ENCODE data around the gene TTLL10.

The TTLL10 gene

DNA sequence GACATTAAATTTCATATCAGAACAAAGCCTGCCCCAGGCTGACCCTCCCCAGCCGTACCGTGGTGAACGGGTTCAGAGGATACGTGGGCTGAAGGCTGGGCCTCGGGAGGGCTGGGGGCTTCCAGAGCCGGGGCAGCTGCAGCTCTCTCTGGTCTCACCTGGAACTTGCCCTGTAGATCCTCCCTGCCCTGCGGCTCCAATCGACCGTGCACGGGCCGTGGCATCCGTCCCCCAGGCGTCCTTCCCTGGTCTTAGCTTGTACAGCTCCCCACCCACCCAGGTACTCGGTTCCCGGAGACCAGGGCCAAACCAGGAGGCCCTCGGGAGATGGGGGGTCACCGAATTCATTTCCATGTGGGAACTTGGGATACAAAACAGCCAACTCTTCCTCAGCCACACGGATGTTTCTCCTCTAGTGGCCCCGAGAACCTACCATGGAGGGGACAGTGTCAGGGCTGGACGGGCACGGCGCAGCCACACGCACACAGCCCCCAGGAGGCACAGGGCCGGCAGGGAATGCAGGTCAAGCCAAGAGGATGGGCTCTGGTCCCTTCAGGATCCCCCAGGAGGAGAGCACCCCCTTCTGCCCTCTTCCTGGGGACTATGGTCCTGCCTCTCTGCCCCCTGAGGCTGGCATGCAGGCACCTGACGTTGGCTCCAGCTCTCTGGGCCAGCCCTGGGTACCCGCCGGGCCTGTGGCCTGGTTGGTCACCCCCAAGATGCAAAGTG lies 61.5 kb downstream of the TTLL10 start:
- peaks cover 21% of the 10 kb centered on the region for H3K4me1 Mint-ChIP-seq
- peak overlapping the region; percentile 44 for H3K4me3 Mint-ChIP-seq
- peaks cover 7% of the 10 kb centered on the region for H3K36me3 Mint-ChIP-seq
- no peaks in the 10 kb centered on the region for H3K27me3 Mint-ChIP-seq
- no peaks in the 10 kb centered on the region for H3K9me3 Mint-ChIP-seq
- peak overlapping the region; percentile 35 for H3K27ac Mint-ChIP-seq

DNA sequence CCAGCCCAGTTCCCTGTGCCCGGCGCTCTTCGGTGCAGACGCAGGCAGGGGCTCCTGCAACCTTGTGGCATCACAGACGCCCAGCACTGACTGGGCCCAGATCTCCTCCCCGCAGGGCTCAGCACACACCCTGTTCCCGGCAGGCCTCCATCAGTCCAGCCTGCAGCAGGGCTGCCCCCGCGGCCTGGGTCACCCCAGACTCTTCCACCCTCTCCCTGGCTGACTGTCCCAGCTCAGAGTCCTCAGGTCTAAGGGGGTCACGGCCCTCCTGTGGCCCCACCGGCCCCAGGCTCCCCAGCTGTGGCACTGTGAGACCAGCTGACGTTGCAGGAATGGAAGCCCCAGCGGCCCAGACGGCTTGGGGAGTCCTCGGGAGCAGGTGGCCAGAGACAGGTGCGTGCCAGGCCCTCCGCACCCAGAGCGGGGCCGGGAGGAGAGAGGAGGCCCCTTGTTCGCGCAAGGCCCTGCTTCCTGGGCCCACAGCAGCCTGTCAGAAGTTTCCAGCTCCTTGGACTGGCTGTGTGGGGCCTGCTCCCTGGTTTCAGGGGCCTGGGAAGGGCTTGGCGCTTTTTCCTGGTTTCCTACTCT lies 62.6 kb downstream of the TTLL10 start:
- Mint-ChIP-seq H3K9me3 (no peaks in the 10 kb centered on the region), H3K27me3 (no peaks in the 10 kb centered on the region), H3K36me3 (peaks cover 5% of the 10 kb centered on the region), H3K4me1 (peaks cover 16% of the 10 kb centered on the region), H3K27ac (no peak overlapping the region), H3K4me3 (no peak overlapping the region)

DNA sequence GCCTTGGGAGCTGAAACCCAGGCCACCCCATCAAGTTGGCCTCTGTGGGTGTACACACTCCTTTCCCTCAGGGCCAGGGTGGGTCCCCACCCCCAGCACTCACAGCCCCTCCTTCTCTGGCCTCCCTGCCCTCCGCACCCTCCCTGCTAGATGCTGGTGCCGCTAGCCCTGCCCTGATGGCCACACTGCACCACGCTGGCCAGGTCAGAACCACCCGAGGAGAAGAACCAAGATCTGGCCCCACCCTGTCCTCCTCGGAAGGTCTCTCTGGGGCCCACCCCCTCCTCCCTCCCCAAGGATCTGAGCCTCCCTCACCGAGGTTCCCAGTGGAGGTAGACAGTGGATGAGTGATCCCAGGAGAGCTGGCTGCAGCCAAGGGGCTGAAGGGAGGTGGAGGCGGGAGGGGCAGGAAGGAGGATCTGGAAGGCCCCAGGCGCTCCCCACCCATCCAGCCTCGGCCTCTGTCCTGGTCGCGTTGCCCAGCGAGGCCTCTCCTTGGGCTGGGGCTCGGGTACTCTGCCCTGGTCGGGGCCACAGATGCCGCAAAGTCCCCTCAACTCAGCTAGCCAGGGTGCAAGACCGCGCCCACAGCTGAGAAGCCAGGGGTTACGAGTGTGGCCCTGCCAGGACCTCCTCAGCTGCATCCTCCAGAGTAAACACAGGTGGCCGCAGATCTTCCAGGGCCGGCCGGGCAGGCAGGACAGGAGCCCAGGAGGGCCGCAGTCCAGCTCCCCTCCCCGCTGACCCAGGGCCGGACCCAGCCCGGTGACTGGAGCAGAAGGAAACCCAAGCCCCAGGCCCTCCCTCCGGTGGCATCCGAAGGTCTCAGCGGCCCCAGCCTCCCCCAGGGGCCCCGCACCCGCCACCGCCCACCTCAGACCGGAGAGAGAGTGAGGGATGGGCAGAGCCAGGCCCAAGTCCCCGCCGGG lies 63.5 kb downstream of the TTLL10 start:
- no peaks in the 10 kb centered on the region for H3K9me3 Mint-ChIP-seq
- H3K27me3 Mint-ChIP-seq: no peaks in the 10 kb centered on the region
- peaks cover 5% of the 10 kb centered on the region for H3K36me3 Mint-ChIP-seq
- H3K27ac Mint-ChIP-seq: no peak overlapping the region
- peaks cover 16% of the 10 kb centered on the region for H3K4me1 Mint-ChIP-seq
- no peak overlapping the region for H3K4me3 Mint-ChIP-seq

DNA sequence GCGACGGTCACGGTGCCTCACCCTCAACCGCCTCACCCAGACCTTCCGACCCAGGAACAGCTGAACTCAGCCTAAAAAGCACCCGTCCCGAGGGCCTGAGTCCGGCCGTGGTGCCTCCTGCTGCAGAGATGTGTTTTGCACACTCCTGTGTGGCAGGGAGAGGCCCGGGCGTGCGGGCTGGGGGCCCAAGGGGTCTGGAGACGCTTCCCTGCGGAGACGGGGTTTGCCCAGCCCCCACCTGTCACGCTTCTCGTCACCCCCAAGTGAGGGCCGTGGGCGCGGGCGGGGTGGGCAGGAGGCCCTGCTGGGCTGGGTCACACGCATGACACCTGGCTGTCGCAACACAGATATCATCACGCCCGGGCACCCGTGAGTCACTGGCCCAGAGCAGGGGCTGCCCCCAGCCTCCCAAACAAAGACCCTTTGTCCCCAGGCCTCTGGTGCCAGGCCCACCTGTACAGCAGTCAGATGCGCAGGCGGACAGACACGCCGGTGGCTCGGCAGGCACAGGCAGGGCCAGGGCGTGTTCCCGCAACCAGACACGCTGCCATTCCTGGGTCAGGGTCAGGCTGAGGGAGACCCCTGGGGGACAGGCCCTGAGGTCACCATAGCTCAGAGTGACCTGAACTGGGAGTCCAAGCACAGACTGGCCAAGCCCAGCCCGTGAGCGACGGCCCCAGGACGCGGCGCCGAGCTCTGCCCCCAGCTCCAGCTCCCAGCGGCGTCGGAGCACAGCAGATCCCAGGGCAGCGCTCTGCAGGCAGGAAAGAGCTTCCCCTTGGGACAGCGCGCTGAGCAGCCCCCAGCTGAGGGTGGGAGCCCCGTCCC lies 64.4 kb downstream of the TTLL10 start:
- Mint-ChIP-seq H3K27me3 (no peaks in the 10 kb centered on the region), H3K9me3 (no peaks in the 10 kb centered on the region), H3K4me3 (no peak overlapping the region), H3K36me3 (peaks cover 5% of the 10 kb centered on the region), H3K27ac (no peak overlapping the region), H3K4me1 (peaks cover 16% of the 10 kb centered on the region)

DNA sequence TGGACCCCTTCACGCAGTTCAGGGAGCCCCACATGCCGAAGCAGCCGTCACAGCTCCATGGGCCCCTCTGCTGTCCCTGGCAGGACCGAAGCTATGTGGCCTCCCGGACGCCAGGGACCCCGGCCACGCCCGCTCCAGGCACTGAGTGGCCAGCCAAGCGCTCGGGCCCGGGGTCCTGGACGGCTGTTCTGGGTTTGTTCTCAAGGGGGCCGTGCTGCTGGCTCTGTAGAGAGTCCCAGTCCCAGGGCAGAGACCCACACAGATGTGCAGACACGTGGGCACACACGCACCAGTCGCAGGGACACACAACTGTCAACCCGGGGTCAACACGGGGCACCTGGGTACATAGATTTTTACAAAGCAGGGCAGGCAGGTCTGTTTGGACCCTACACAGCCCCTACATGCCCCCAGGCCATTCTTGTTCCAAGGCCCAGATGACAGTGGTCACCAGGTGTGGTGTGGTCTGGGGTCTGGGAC lies 65.1 kb downstream of the TTLL10 start:
- Mint-ChIP-seq H3K4me3 (no peak overlapping the region), H3K36me3 (peaks cover 2% of the 10 kb centered on the region), H3K27me3 (no peaks in the 10 kb centered on the region), H3K27ac (no peak overlapping the region), H3K4me1 (peaks cover 10% of the 10 kb centered on the region), H3K9me3 (no peaks in the 10 kb centered on the region)

DNA sequence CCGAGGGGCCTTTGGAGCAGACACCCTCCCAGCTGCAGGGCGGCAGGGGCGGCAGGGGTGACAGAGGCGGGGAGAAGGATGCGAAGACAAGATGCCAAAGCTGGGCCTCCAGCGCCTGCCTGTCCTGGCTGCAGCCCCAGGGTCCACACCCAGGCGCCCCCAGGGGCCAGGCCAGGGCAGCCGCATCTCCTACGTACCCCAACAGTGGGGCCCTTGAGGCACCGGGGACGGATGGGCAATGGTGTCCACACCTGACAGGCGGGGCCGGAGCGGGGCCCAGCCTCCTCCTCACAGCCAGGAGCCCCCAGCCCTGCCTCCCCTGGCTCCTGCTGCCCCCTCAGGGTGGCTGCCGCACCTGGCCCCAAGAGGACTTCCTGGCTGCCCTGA lies 65.5 kb downstream of the TTLL10 start:
- H3K27me3 Mint-ChIP-seq: no peaks in the 10 kb centered on the region

DNA sequence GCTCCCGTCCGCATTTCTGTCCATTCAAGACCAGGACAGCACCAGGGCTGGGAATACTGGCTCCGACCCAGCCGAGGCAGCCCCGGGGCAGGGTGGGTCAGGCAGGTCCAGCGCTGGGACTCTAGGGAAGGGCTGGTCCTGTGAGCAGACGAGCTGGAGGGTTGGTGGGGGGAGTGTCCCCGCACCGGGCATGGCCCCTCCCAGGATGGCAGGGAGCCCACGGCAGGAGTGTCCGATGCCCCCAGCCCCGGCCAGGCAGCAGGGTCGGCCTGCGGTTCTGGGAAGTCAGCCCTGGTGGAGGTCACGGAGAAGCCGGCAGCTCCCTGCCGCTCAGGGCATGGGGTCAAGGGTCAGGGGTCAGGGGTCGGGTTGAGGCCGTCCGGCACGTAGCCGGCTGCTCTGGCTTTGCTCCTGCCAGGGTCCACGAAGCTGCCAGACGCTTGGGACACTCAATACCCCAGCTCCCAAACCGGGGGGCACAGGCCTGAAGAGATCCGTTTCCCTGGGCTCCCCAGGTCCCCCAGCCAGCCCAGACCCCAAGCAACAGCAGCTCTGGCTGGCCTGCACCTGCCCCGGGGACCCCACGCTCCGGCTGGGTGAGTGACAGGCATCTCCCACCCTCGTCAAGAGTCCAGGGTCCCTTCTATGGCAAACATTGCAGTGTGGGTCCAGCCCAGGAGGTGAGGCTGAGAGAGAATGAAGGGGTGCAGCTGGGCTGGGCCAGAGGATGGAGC lies 66.1 kb downstream of the TTLL10 start:
- Mint-ChIP-seq H3K9me3 (no peaks in the 10 kb centered on the region), H3K27me3 (no peaks in the 10 kb centered on the region), H3K36me3 (no peaks in the 10 kb centered on the region), H3K27ac (no peak overlapping the region), H3K4me1 (peaks cover under 1% of the 10 kb centered on the region), H3K4me3 (no peak overlapping the region)

More for the DNA sequence above, 65.5 kb downstream of the TTLL10 start:
- Mint-ChIP-seq H3K9me3 (no peaks in the 10 kb centered on the region), H3K4me1 (peaks cover 6% of the 10 kb centered on the region), H3K36me3 (no peaks in the 10 kb centered on the region), H3K4me3 (no peak overlapping the region), H3K27ac (no peak overlapping the region)

DNA sequence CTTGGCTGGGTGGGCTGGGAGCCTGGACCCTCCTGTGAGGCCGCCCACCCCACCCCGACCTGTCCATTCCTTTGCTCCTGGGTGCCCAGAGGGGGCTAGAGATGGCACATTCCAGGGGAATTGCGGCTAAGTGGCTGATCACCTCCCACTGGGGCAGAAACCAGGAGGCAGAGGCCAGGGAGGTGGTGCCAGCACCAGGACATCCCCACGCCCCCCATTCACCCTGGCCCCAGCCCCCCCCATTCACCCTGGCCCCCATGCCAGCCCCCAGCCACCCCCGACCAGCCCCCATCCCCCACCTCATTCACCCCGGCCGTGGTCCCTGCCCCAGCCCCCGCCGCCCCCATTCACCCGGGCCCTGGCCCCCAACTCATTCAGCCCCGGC lies 66.7 kb downstream of the TTLL10 start:
- no peaks in the 10 kb centered on the region for H3K36me3 Mint-ChIP-seq
- no peaks in the 10 kb centered on the region for H3K9me3 Mint-ChIP-seq
- H3K27me3 Mint-ChIP-seq: no peaks in the 10 kb centered on the region

DNA sequence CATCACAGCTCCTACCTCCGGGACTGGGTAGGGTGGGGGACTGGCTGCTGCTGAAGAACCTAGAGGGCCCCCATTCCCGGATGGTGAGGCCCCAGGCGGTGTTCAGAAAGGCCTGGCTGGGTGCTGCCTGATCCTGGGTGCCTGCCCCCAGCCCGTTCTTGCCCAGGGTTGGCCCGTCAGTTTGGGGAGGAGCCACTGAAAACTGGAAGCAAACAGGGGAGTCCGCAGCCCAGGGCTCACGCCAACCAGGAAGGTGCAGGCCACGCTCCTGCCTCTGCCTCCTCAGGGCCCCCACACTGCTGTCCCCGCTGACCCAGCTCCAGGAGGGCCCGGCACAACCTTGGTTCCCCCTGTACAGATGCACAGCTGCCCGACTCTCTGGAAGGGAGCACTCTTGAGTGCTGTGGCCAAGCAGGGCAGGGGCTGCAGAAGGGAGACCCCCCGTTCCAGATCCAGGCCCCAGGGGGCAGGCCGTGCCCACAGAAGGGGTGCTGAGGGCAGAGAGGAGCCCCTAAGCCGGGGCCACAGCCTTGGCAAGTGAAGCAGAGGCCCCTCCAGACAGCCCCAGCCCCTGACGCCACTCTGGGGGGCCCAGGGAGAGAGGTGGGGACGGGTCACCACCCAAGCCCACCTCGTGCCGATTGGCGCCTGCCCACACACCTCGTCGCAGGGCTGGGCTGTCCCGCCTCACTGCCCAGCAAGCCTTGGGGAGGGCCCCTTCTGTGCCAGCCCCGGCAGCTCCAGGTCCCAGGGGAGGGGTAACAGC lies 67.3 kb downstream of the TTLL10 start:
- no peak overlapping the region for H3K27ac Mint-ChIP-seq
- H3K36me3 Mint-ChIP-seq: no peaks in the 10 kb centered on the region
- H3K9me3 Mint-ChIP-seq: no peaks in the 10 kb centered on the region
- no peak overlapping the region for H3K4me3 Mint-ChIP-seq
- no peaks in the 10 kb centered on the region for H3K4me1 Mint-ChIP-seq
- no peaks in the 10 kb centered on the region for H3K27me3 Mint-ChIP-seq

More for the DNA sequence above, 66.7 kb downstream of the TTLL10 start:
- no peak overlapping the region for H3K4me3 Mint-ChIP-seq
- H3K4me1 Mint-ChIP-seq: no peaks in the 10 kb centered on the region
- H3K27ac Mint-ChIP-seq: no peak overlapping the region

DNA sequence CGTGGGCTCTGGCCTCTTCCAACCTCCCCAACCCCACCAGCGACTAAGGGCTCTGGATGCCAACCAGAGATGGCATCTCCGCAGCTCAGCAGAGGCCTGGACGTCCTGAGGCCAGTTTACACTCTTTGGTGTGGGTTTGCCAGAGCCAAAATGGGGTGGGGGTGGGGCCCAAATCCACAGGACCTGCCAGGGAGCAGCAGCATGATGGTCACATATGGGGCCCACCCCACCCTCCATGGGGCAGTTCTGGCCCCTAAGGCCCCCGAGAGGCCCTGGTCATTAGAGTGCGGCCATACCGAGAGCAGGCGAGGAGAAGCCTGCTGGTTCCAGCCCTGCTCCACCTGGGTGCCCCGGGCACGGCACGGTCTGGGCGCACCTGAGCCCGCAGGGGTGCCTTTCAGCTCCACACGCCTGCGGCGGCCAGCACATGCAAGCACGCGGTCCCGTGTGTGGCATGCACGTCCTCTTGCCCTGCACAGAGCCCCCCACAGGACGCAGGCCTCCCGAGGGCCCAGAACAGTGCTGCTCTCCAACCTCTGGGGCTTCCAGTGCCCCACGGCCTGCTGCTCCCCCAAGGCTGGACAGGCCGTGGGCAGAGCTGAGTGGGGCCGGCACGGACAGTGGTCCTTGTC lies 68.0 kb downstream of the TTLL10 start:
- Mint-ChIP-seq H3K27ac (no peak overlapping the region), H3K4me1 (no peaks in the 10 kb centered on the region), H3K4me3 (no peak overlapping the region), H3K27me3 (no peaks in the 10 kb centered on the region), H3K9me3 (no peaks in the 10 kb centered on the region), H3K36me3 (no peaks in the 10 kb centered on the region)

DNA sequence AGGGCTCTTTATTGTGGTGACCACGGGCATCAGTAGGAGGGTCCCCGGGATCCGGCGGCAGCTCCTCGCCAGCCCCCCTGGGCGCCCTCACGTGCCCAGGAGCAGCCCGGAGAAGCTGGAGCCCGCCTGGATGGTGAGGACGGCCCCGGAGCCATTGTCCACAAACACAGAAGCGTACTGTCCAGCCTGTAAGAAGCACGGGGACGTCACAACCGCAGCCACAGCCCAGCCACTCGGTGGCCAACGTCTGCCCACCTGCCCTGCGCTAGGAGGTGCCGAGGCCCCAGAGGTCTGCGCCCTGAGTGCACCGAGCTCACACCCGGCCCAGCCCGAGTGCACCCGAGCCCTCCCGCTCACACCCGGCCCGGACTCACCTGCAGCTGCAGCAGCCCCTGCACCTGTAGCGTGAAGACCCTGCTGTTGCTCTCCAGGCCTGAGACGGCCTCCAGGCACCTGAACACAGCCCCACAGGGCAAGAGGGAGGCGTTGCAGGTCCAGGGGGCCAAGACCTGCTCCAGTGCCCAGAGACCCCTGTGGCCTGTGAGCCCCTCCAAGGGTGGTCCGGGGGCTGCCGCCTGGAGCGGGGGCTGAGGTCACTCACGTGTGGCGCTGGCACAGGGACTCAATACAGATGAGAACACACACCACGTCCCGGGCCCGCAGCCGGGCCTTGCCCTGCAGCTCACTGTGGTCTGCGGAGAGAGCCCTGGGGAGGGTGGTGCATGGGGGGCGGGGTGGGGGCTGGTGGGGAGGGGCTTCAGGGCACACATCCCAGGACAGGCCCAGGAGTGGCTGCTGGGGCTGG lies 69.0 kb downstream of the TTLL10 start:
- no peak overlapping the region for H3K4me3 Mint-ChIP-seq
- H3K9me3 Mint-ChIP-seq: no peaks in the 10 kb centered on the region
- H3K4me1 Mint-ChIP-seq: no peaks in the 10 kb centered on the region
- no peak overlapping the region for H3K27ac Mint-ChIP-seq
- no peaks in the 10 kb centered on the region for H3K27me3 Mint-ChIP-seq
- H3K36me3 Mint-ChIP-seq: no peaks in the 10 kb centered on the region

DNA sequence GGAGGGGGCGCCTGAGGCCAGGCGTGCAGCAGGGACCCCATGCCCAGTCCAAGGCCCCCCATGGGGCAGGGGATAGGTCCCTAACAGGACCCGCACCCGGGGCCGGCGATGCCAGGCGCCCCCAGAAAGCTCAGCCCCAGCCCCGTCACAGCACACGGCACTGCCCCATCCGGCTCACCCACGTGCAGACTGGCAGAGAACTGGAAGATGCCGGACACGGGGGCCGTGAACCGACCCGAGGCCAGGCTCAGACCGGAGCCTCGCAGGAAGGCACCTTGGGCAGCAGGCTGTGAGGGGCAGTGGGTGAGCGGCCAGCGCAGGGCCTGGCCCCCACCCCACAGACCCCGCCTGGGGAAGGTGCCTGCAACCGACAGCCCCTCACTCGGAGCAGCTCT lies 69.6 kb downstream of the TTLL10 start:
- no peaks in the 10 kb centered on the region for H3K27me3 Mint-ChIP-seq
- no peak overlapping the region for H3K4me3 Mint-ChIP-seq
- no peak overlapping the region for H3K27ac Mint-ChIP-seq
- H3K9me3 Mint-ChIP-seq: no peaks in the 10 kb centered on the region
- H3K36me3 Mint-ChIP-seq: no peaks in the 10 kb centered on the region
- H3K4me1 Mint-ChIP-seq: no peaks in the 10 kb centered on the region

DNA sequence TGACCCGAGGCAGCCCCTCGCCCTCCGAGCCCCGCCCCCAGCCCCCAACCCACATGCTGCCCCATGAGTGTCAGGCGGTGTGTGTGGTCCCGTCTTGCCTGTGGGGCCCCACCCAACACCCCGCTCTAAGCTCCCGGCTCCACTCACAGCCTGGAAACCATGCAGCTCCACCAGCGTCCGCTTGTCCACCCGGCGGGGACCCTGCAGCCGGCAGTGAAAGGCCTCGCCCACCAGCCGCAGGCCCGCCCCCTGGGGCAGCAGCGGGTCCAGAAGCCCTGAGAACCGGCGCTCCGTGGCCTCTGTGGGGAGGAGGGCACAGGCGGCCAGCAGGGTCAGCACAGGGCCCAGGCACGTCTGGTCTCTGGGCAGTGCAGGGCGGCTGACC lies 70.1 kb downstream of the TTLL10 start:
- H3K27me3 Mint-ChIP-seq: no peaks in the 10 kb centered on the region

More for the DNA sequence above, 70.1 kb downstream of the TTLL10 start:
- Mint-ChIP-seq H3K4me1 (no peaks in the 10 kb centered on the region), H3K27ac (no peak overlapping the region), H3K4me3 (no peak overlapping the region), H3K9me3 (no peaks in the 10 kb centered on the region), H3K36me3 (no peaks in the 10 kb centered on the region)
